Measurements from ENCODE around the gene ZNF625.

The ZNF625 gene

DNA sequence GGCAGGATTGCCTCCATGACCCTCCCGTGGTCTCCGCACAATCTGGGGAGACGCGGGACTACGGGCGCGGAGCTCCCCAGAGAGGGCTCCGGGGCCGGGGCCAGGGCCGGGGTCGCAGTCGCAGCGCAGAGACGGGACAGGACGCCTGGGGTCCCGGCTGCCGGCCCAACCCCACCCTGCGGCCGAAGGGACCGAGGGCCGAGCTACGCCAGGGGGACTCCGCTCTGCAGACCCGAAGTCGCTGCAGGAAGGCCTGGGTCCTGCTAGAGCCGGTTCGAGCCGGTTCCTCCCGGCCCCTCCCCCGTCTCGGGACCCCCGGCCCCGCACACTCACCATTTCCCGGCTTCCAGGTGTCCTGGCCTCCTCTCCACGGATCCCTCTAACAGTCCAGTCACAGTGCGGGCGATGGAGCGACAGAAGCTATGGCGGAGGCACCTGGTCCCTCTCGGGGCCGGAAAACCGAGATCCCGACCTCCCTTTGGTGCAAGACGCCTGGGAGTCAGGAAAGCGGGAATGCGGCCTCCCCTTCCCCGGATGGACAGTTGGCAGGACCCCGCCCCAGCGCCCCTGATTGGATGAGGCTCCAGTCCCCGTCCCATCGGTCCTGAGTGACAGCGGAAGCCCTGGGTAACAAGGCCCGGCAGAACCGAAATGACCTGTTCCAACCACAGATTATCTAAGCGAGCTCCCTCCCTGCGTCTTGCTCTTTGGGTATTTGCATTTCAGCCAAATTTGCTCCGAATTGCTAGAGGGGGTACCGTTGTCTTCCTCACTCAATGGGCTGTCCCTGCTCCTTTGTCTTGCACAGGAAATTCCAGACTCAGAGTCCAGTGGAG, at the start of gene ZNF625:
TSS of gene ZNF625 (minus strand) at position 512 of the 836 bp plus-strand sequence. CDS start at position 336, 176 bp downstream.
- H3K27ac ChIP-seq = peak within 1 kb of the TSS; percentile 32; the same call in 1 of the 2 replicates
- no peak for TF ChIP-seq ZFX (IDR thresholded peaks at IDR 0.05)
- TF ChIP-seq, protein P1, sequence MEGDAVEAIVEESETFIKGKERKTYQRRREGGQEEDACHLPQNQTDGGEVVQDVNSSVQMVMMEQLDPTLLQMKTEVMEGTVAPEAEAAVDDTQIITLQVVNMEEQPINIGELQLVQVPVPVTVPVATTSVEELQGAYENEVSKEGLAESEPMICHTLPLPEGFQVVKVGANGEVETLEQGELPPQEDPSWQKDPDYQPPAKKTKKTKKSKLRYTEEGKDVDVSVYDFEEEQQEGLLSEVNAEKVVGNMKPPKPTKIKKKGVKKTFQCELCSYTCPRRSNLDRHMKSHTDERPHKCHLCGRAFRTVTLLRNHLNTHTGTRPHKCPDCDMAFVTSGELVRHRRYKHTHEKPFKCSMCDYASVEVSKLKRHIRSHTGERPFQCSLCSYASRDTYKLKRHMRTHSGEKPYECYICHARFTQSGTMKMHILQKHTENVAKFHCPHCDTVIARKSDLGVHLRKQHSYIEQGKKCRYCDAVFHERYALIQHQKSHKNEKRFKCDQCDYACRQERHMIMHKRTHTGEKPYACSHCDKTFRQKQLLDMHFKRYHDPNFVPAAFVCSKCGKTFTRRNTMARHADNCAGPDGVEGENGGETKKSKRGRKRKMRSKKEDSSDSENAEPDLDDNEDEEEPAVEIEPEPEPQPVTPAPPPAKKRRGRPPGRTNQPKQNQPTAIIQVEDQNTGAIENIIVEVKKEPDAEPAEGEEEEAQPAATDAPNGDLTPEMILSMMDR (conservative IDR thresholded peaks at IDR 0.05) = no peak

DNA sequence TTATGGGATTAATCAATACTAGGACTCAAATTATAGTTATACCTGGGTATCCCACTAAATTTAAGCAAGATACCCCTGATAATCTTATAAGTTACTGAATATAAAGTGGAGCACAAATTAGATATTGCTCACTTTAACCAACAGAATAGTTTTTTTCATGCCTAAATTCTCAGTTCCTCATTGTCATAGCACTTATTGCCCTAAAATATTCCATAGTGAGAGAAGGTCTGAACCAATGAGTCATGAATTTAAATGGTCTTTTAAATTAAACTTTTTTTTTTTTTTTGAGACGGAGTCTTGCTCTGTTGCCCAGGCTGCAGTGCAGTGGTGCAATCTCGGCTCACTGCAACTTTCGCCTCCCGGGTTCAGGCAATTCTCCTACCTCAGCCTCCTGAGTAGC, 48.8 kb upstream of the ZNF625 start:
- no peak overlapping the region for H3K27ac ChIP-seq
- TF ChIP-seq ZFX (IDR thresholded peaks at IDR 0.05) = no peak
- TF ChIP-seq, protein P1 (conservative IDR thresholded peaks at IDR 0.05) = no peak

DNA sequence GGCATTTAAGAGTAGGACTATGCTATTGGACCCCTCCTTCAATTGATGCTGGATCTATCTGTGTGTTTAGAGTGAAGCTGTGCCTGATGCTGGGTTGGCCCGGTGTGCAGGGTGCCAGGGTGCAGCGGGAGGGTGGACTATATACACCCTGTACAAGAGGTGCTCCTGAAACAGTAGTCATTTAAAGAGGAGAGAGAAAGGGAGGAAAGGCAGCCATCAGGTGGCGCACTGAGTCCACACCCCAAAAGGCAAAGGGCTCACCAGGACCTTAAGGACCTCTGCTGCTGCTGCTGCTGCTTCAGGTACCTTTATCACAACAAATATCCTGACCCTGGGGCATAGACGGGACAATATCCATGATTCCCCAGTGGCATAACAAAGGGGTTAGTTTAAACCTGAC, 45.7 kb upstream of the ZNF625 start:
- H3K27ac ChIP-seq = no peak overlapping the region
- no peak for TF ChIP-seq ZFX (IDR thresholded peaks at IDR 0.05)
- TF ChIP-seq, protein P1 (conservative IDR thresholded peaks at IDR 0.05) = peak; percentile 56

DNA sequence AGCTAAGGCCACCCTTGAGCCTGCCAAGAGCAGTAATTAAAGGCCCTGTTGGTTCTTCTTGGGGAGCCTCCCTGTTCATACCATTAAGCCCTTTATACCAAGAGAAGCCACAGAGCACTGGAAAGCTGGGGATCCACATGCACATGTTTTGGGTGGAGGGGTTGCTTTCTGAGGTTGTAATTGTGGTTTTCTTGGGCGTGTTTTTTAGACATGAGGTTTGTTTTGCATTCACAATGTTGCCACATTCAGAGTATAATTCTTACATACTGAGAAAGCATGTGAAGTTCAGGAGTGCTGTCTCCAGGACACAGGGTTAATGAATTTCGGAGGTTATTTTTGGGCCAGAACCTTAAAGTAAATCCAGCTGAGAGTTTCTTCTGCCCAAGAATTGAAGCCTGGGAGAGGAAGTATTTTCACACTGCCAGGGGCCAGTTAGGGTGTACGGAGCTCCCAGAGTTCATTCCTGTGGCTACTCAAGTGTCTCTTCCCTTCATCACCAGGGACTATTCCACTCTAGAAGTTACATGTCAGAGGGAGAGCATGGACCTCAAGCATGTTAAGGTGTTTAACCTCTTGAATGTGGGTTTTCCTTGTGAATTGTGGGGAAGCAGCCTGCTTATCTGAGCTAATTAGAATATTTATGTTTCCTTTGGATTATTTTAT, 43.4 kb upstream of the ZNF625 start:
- H3K27ac ChIP-seq = no peak overlapping the region
- TF ChIP-seq, protein P1 (conservative IDR thresholded peaks at IDR 0.05) = no peak

DNA sequence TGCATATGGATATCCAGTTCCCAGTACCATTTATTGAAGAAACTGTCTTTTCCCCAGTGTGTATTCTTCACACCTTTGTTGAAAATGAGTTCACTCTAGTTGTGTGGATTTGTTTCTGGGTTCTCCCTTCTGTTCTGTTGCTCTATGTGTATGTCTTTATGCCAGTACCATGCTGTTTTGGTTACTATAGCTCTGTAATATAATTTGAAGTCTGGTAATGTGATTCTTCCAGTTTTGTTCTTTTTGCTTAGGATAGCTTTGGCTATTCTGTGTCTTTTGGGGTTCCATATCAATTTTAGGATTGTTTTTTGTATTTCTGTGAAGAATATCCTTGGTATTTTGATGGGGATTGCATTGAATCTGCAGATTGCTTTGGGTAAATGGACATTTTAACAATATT, 41.6 kb upstream of the ZNF625 start:
- H3K27ac ChIP-seq = no peak overlapping the region
- TF ChIP-seq, protein P1 (conservative IDR thresholded peaks at IDR 0.05) = no peak

DNA sequence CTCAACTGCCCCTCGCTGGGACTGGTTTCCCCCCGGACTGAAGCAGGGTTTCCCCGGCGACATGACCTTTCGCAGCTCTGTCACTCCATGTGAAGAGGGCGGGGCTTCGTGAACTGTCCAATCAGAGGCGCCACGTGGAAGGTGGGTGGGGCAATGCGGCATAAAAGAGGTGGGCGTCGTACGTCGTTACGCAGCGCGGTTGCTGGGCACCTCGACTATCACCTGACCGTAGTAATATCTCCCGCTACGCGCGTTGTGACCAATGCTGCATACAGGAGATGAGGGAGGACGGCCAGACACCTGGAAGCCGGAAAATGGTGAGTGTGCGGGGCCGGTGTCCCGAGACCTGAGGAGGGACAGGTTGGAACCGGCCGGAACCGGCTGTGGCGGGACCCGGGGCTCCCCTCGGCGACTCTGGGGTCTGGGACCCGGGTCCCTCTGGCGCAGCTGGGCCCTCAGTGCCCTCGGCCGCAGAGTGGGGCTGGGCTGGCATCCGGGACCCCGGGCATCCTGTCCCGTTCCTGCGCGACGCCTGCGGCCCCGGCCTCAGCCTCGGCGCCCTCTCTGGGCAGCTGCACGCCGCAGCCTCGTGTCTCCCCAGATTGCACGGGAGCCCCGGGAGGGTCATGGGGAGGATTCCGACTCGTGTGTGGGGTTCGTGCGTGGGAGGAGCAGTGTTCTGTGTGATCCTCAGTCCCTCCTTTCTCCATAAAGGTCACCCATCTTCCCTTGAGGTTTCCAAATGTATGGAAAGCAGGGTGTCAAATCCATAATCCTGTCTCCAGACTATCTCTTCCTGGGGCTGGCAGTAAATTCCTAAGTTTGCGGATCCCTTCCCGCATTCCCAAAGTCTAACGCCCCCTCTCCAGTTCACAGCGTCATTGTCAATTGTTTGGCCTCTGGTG, 38.5 kb upstream of the ZNF625 start:
- H3K27ac ChIP-seq = no peak overlapping the region

More for the DNA sequence above, 38.5 kb upstream of the ZNF625 start:
- TF ChIP-seq ZFX (IDR thresholded peaks at IDR 0.05) = no peak
- TF ChIP-seq, protein P1 (conservative IDR thresholded peaks at IDR 0.05) = no peak
